Brain microvascular endothelial cell (primary cell): Measurements from ENCODE around the gene ABCA2.

Experiments used
- DNase-seq: peaks from one replicate; pipeline ENCODE4 v3.0.0-alpha.2; 2020
- H3K27ac ChIP-seq: fragments of 250-450 bp; sonication (Bioruptor Pico); 2 replicates; pipeline ENCODE4 v1.5.1; 2020; ENCODE audit warnings: mild to moderate bottlenecking, moderate library complexity
- H3K27me3 ChIP-seq: fragments of 250-450 bp; sonication (Bioruptor Pico); replicated peaks from 2 replicates; pipeline ENCODE4 v1.5.1; 2020; ENCODE audit warnings: mild to moderate bottlenecking
- H3K36me3 ChIP-seq: fragments of 250-450 bp; sonication (Bioruptor Pico); replicated peaks from 2 replicates; pipeline ENCODE4 v1.5.1; 2020; ENCODE audit warnings: mild to moderate bottlenecking
- H3K4me3 ChIP-seq: 2 replicates; pipeline ENCODE4 v1.5.1; 2011; ENCODE audit warnings: low read depth, mild to moderate bottlenecking, control low read depth, low read length, moderate library complexity
- CTCF ChIP-seq: IDR thresholded peaks from 2 replicates; pipeline ENCODE4 v1.5.1; 2011; ENCODE audit warnings: low read depth, mild to moderate bottlenecking, moderate library complexity, low read length, control low read depth, inconsistent platforms; ENCODE audit errors: missing control alignments
- in situ Hi-C: cut with HindIII; loops from 2 replicates; pipeline ENCODE4 v1.10.0; 2017; ENCODE audit warnings: low sequenced_read_pairs, low pct_ligation_motif_present

Gene ABCA2

GRCh38 chr9:137012694-137013570, 15.1 kb downstream of the ABCA2 start:
- H3K27me3 ChIP-seq: no peaks in the 10 kb centered on the region
- DNase-seq: no peak
- no peak overlapping the region for H3K4me3 ChIP-seq
- TF ChIP-seq CTCF: no peak
- peaks cover 23% of the 10 kb centered on the region for H3K36me3 ChIP-seq
- in situ Hi-C loops: no loop called here
- no peak overlapping the region for H3K27ac ChIP-seq

- in situ Hi-C loops: no loop called here
- no peak overlapping the region for H3K27ac ChIP-seq
- DNase-seq: no peak
- TF ChIP-seq CTCF: no peak
- no peaks in the 10 kb centered on the region for H3K27me3 ChIP-seq
- H3K36me3 ChIP-seq: peaks cover 17% of the 10 kb centered on the region
- H3K4me3 ChIP-seq: no peak overlapping the region
Measured at GRCh38 chr9:137011907-137012675, 15.9 kb downstream of the ABCA2 start.

GRCh38 chr9:137011156-137011555, 16.9 kb downstream of the ABCA2 start:
- H3K27ac ChIP-seq: no peak overlapping the region
- no peaks in the 10 kb centered on the region for H3K27me3 ChIP-seq
- peaks cover 13% of the 10 kb centered on the region for H3K36me3 ChIP-seq
- TF ChIP-seq CTCF: no peak
- DNase-seq: no peak
- no peak overlapping the region for H3K4me3 ChIP-seq
- in situ Hi-C loops: no loop called here

- DNase-seq: no peak
- H3K4me3 ChIP-seq: no peak overlapping the region
- no peak overlapping the region for H3K27ac ChIP-seq
- no peak for TF ChIP-seq CTCF
- in situ Hi-C loops: no loop called here
- H3K27me3 ChIP-seq: no peaks in the 10 kb centered on the region
- H3K36me3 ChIP-seq: peaks cover 5% of the 10 kb centered on the region
Measured at GRCh38 chr9:137009938-137010732, 17.9 kb downstream of the ABCA2 start.

- no peak for TF ChIP-seq CTCF
- in situ Hi-C loops: no loop called here
- DNase-seq: no peak
- Histone ChIP-seq H3K27me3 (no peaks in the 10 kb centered on the region), H3K36me3 (peaks cover 3% of the 10 kb centered on the region), H3K4me3 (no peak overlapping the region), H3K27ac (no peak overlapping the region)
Measured at GRCh38 chr9:137009217-137009616, 18.8 kb downstream of the ABCA2 start.
